ENCODE measurements around the gene DNHD1.

DNHD1 gene

GRCh38 chr11:6474413-6474792, 22.7 kb upstream of the DNHD1 start:
- no peak for ATAC-seq
- Mint-ChIP-seq H3K4me1 (peaks cover 21% of the 10 kb centered on the region), H3K4me3 (peak overlapping the region; percentile 77), H3K9me3 (no peaks in the 10 kb centered on the region), H3K27ac (peak overlapping the region; percentile 81), H3K36me3 (peaks cover 38% of the 10 kb centered on the region)
- no peak for DNase-seq (ENCODE audit: low spot score in 2 of 2)

DNA sequence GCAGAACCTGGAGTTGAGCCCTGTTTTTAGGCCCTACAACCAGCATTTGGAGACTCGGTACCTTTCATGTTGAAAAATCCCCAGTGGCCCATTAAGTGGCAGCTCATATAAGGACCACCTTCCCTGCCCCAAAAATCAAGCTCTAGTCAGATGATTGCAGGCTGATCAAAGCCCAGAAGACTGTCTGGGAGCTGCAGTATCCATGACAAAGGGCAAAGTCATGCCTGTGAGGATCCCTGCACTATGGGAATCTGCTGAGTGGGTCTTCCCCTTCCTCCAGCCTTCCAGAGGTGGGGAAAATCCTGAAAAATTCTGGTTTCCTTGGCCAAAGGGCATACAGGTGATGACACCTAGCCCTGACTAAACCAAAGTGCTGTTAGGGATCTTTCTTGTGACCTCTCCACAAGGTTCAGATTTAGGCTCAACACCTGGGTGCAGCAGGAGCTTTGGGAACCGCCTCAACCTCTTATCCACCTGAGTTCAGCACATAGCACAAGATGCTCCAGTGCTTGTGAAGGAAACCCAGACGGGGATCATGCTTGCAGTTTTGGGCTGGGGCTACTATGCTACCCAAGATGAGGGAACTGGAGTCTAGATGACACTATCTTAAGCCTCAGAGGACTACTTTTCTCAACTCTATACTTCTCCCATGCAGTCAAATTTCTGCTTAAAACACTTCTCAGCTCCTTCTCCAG, 22.1 kb upstream of the DNHD1 start:
- Mint-ChIP-seq H3K36me3 (peaks cover 40% of the 10 kb centered on the region), H3K9me3 (no peaks in the 10 kb centered on the region), H3K4me3 (peak overlapping the region; percentile 77), H3K27ac (peak overlapping the region; percentile 20), H3K4me1 (peaks cover 27% of the 10 kb centered on the region)
- ATAC-seq (no peak), DNase-seq (ENCODE audit: low spot score in 2 of 2) (no peak)

DNA sequence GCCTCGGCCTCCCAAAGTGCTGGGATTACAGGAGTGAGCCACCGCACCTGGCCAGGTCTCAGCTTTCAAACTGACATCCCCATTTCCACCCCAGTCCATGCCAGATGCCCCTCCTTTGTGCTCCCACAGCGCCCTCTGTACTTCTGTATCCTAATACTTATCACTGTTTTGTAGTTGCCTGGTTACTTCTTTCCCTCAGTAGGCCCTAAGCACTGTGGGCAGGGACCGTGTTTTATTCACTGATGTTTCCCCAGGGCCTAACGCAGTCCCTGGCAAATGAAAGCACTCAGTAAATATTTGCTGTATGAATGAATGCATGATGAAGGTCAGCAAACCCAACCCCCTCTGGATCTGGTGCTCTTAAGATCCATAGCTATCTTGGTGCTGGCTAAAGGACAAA, 21.1 kb upstream of the DNHD1 start:
- ATAC-seq, result no peak

DNA sequence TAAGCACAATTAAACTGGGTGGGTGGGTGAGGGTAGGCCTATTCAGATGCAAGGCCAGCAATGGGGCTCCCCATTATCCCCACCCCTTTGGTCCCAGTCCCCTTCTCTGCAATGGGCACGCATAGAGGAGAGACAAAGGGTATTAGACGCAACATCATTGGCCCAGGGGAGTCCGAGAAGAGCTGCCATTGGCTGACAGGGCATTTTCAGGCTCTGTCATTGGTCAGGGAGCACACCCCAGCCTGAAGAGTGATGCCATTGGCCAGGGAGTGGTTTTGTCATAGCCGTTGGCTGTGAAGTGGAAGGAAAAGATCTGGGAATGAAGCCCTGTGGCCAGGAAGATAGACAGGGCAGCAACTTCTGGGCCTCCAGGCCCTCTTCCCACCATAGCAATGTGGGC, 20.5 kb upstream of the DNHD1 start:
- Mint-ChIP-seq H3K4me1 (peaks cover 41% of the 10 kb centered on the region), H3K9me3 (no peaks in the 10 kb centered on the region), H3K4me3 (no peak overlapping the region), H3K36me3 (peaks cover 50% of the 10 kb centered on the region), H3K27ac (peak overlapping the region; percentile 20)
- DNase-seq (ENCODE audit: low spot score in 2 of 2) (no peak), ATAC-seq (no peak)

More for the DNA sequence above, 21.1 kb upstream of the DNHD1 start:
- Mint-ChIP-seq H3K9me3 (no peaks in the 10 kb centered on the region), H3K4me1 (peaks cover 36% of the 10 kb centered on the region), H3K27ac (peak overlapping the region; percentile 20), H3K4me3 (no peak overlapping the region), H3K36me3 (peaks cover 44% of the 10 kb centered on the region)
- no peak for DNase-seq (ENCODE audit: low spot score in 2 of 2)

GRCh38 chr11:6480299-6480914, 16.7 kb upstream of the DNHD1 start:
- Mint-ChIP-seq H3K27ac (peak overlapping the region; percentile 99), H3K4me1 (peaks cover 45% of the 10 kb centered on the region), H3K36me3 (peaks cover 42% of the 10 kb centered on the region), H3K9me3 (no peaks in the 10 kb centered on the region), H3K4me3 (peak overlapping the region; percentile 95)
- DNase-seq (ENCODE audit: low spot score in 2 of 2) (no peak), ATAC-seq (no peak)

GRCh38 chr11:6481012-6481923, 15.8 kb upstream of the DNHD1 start, which contains the start of the genes ARFIP2 and TIMM10B:
ARFIP2 (minus strand) TSS chr11:6481331; CDS start chr11:6480421, 910 bp downstream.
TIMM10B (plus strand) TSS chr11:6481501; CDS start chr11:6481517, 16 bp downstream.
- Mint-ChIP-seq H3K9me3 (no peaks in the 10 kb centered on the region), H3K36me3 (peaks cover 34% of the 10 kb centered on the region), H3K27ac (peak within 1 kb of the TSS; percentile 99), H3K4me1 (peaks cover 45% of the 10 kb centered on the region), H3K4me3 (peak within 1 kb of the TSS; percentile 95)
- ATAC-seq (peak; percentile 99), DNase-seq (ENCODE audit: low spot score in 2 of 2) (peak; percentile 86 to 97)

DNA sequence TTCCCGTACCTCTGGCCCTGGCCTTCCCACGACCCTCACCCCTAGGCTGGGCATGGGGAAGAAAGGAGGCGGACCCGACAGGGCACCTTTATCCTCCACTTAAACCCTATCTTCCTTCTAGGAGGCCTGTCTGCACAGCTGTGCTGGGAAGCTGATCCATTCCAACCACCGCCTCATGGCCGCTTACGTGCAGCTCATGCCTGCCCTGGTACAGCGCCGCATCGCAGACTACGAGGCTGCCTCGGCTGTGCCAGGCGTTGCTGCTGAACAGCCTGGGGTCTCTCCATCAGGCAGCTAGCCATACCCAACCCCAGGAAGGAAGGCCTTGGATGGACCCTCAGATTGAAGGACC, 15.2 kb upstream of the DNHD1 start:
- peak; percentile 1 for ATAC-seq
- H3K27ac Mint-ChIP-seq, result peak overlapping the region; percentile 99
- peak overlapping the region; percentile 95 for H3K4me3 Mint-ChIP-seq
- peaks cover 29% of the 10 kb centered on the region for H3K36me3 Mint-ChIP-seq
- no peak for DNase-seq (ENCODE audit: low spot score in 2 of 2)
- no peaks in the 10 kb centered on the region for H3K9me3 Mint-ChIP-seq
- peaks cover 45% of the 10 kb centered on the region for H3K4me1 Mint-ChIP-seq

GRCh38 chr11:6482441-6482840, 14.6 kb upstream of the DNHD1 start:
- Mint-ChIP-seq H3K27ac (peak overlapping the region; percentile 99), H3K4me1 (peaks cover 45% of the 10 kb centered on the region), H3K9me3 (no peaks in the 10 kb centered on the region), H3K36me3 (peaks cover 24% of the 10 kb centered on the region), H3K4me3 (peak overlapping the region; percentile 95)
- DNase-seq (ENCODE audit: low spot score in 2 of 2), result no peak
- no peak for ATAC-seq

DNA sequence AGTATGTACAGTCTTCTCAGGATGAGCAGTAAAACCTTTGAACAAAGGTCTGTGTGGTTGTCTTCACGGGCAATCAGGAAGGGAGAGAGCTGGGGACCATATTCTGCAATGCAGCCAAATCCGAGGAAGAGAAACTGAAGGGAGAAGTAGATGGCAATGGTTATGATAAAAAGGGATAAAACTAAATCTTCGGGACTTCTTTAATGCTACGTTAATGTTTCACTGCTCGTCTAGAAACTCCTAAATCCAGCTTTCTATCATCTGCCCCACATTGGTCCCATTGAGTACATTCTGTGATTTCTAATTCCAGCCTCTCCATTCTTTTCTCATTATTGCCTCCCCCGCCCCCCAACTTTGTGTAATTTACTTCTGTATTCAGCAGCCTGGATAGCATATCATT, 14.1 kb upstream of the DNHD1 start:
- DNase-seq (ENCODE audit: low spot score in 2 of 2) (no peak), ATAC-seq (no peak)
- Mint-ChIP-seq H3K4me3 (peak overlapping the region; percentile 95), H3K4me1 (peaks cover 41% of the 10 kb centered on the region), H3K9me3 (no peaks in the 10 kb centered on the region), H3K27ac (peak overlapping the region; percentile 99), H3K36me3 (peaks cover 18% of the 10 kb centered on the region)

- H3K4me3 Mint-ChIP-seq, result no peak overlapping the region
- H3K36me3 Mint-ChIP-seq, result peaks cover 23% of the 10 kb centered on the region
- peaks cover 21% of the 10 kb centered on the region for H3K4me1 Mint-ChIP-seq
These were observed 11.4 kb upstream of the DNHD1 start for GRCh38 chr11:6485661-6486060.

GRCh38 chr11:6486256-6486655, 10.8 kb upstream of the DNHD1 start:
- Mint-ChIP-seq H3K36me3 (peaks cover 23% of the 10 kb centered on the region), H3K9me3 (no peaks in the 10 kb centered on the region), H3K4me1 (peaks cover 15% of the 10 kb centered on the region), H3K4me3 (no peak overlapping the region), H3K27ac (no peak overlapping the region)
- ATAC-seq (no peak), DNase-seq (ENCODE audit: low spot score in 2 of 2) (no peak)

More at GRCh38 chr11:6485661-6486060, 11.4 kb upstream of the DNHD1 start:
- no peak for DNase-seq (ENCODE audit: low spot score in 2 of 2)
- Mint-ChIP-seq H3K9me3 (no peaks in the 10 kb centered on the region), H3K27ac (no peak overlapping the region)
- ATAC-seq, result no peak

- Mint-ChIP-seq H3K4me3 (no peak overlapping the region), H3K4me1 (peaks cover 14% of the 10 kb centered on the region)
- DNase-seq (ENCODE audit: low spot score in 2 of 2), result no peak
These were observed 10.1 kb upstream of the DNHD1 start for GRCh38 chr11:6486938-6487337.

DNA sequence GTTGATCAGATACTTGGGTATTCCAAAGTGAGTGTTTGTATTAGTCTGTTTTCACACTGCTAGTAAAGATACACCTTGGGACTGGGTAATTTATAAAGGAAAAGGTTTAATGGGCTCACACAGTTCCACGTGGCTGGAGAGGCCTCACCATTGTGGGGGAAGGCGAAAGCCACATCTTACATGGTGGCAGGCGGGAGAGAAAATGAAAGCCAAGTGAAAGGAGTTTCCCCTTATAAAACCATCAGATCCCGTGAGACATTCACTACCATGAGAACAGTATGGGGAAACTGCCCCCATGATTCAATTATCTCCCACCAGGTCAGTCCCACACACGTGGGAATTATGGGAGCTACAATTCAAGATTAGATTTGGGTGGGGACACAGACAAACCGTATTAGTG, 8.7 kb upstream of the DNHD1 start:
- Mint-ChIP-seq H3K36me3 (peaks cover 34% of the 10 kb centered on the region), H3K4me1 (peaks cover 4% of the 10 kb centered on the region), H3K4me3 (no peak overlapping the region), H3K27ac (peak overlapping the region; percentile 19), H3K9me3 (no peaks in the 10 kb centered on the region)
- ATAC-seq (no peak), DNase-seq (ENCODE audit: low spot score in 2 of 2) (no peak)

More at GRCh38 chr11:6486938-6487337, 10.1 kb upstream of the DNHD1 start:
- Mint-ChIP-seq H3K27ac (no peak overlapping the region), H3K9me3 (no peaks in the 10 kb centered on the region), H3K36me3 (peaks cover 26% of the 10 kb centered on the region)
- ATAC-seq, result no peak

GRCh38 chr11:6488821-6489220, 8.3 kb upstream of the DNHD1 start:
- no peak for ATAC-seq
- H3K9me3 Mint-ChIP-seq, result no peaks in the 10 kb centered on the region
- peak overlapping the region; percentile 24 for H3K27ac Mint-ChIP-seq
- DNase-seq (ENCODE audit: low spot score in 2 of 2), result no peak
- no peak overlapping the region for H3K4me3 Mint-ChIP-seq
- H3K36me3 Mint-ChIP-seq, result peaks cover 38% of the 10 kb centered on the region
- H3K4me1 Mint-ChIP-seq, result no peaks in the 10 kb centered on the region

- DNase-seq (ENCODE audit: low spot score in 2 of 2) (no peak), ATAC-seq (no peak)
- Mint-ChIP-seq H3K9me3 (no peaks in the 10 kb centered on the region), H3K4me1 (no peaks in the 10 kb centered on the region), H3K4me3 (no peak overlapping the region), H3K36me3 (peaks cover 43% of the 10 kb centered on the region), H3K27ac (peak overlapping the region; percentile 24)
These were observed 7.8 kb upstream of the DNHD1 start for GRCh38 chr11:6489306-6489705.

All from stimulated activated effector memory CD8-positive, alpha-beta T cell treated with anti-CD3 and anti-CD28 coated beads, Interleukin-12 subunit alpha, Interleukin-12 subunit beta, amount 100 ng/mL, for 72 hours (primary cell).